ENCODE measurements around the gene SLC1A6.
"Not testable (repeated sequence)": the region's sequence is repeated elsewhere in the genome, so short reads cannot be mapped to it uniquely, and the experiment has no call there.

SLC1A6 gene

DNA sequence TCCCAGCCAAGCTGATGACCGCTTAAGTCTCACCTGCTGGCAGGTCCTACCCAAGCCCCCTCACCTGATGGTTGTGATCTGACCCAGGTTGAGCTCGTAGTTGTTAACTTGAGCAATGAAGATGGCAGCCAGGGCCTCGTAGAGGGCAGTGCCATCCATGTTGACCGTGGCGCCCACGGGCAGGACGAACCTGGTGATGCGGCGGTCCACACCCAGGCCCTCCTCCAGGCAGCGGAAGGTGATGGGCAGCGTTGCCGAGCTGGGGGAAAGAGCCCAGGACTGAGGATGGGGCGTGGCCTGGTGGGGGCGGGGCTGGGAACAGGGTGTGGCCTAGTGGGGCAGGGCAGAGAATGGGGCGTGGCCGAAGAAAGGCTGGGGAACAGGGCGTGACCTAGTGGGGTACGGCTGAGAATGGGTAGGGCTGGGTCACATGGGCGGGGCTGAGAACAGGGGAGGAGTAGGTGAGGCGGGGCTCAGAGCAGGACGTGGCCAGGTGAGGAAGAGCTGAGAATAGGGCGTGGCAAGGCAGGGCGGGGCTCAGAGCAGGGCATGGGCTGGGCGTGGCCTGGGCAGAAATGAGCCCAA is 25.5 kb downstream of the SLC1A6 start:
- no peak for DNase-seq

GRCh38 chr19:14952767-14953166 is 26.9 kb downstream of the SLC1A6 start:
- no peak for DNase-seq

GRCh38 chr19:14950421-14950820 is 29.2 kb downstream of the SLC1A6 start:
- DNase-seq, result no peak

DNA sequence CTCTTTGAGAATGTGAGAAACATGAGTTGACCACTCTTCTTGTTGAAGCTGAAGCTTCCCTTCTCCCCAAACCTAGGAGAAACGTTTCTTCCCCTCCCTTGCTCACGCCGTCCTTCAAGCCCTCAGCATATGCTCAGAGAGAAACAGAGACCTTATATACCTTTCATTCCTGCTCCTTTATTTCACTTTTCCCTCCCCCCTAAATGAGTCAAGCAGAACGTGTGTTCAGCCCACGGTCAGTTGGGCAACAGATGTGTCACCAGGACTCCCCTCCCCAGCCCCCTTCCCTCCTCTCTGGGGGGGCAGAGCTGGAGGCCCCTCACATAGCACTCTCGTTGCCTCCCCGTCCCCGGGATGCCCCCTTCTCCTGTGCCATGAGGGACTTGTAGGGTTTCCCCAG is 29.8 kb downstream of the SLC1A6 start:
- DNase-seq, result no peak

DNA sequence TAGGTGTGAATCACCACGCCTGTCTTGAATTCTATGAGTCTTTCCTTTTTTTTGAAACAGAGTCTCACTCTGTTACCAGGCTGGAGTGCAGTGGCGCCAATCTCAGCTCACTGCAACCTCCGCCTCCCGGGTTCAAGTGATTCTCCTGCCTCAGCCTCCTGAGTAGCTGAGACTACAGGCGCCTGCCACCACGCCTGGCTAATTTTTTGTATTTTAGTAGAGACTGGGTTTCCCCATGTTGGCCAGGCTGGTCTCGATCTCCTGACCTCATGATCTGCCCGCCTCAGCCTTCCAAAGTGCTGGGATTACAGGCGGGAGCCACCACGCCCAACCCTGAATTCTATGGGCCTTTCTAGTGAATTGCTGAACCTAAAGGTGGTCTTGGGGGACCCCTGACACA is 30.3 kb downstream of the SLC1A6 start:
- DNase-seq, result not testable (repeated sequence)

DNA sequence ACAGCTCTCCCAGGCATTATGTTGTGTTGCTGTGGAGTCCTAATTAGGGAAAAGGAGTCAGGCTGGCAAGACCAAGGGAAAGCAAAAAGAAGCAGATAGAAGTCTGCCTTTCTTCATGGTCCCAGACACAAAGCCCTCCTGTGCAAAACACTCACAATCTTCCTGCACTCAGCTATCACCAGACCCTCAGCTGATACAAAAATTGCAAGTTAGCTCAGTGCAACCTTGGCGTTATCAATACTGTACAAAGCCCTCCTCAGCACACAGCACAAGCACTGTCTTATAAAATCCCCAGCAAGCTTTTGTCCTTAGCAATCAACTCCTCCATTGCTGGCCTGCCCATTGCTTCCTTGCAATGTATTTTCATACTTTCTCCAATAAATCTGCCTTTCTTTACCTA is 35.2 kb downstream of the SLC1A6 start:
- no peak for DNase-seq

DNA sequence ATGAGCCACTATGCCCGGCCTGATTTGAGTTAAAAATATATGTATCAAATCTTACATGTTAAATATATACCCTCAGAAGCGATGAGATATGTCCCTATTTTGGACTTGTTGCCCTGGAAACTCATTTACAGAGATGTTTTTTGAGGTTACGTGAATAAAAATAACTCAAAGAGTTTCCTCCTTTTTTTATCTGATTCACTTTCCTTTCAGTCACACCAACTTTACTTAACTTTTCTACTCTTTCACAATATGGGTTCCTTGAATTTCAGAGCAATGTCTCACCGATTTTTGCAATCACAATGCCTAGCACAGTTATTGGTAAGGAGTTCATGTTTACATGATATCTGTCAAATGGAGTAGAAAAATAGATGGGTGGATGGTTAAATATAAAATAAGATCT is 36.1 kb downstream of the SLC1A6 start:
- no peak for DNase-seq

DNA sequence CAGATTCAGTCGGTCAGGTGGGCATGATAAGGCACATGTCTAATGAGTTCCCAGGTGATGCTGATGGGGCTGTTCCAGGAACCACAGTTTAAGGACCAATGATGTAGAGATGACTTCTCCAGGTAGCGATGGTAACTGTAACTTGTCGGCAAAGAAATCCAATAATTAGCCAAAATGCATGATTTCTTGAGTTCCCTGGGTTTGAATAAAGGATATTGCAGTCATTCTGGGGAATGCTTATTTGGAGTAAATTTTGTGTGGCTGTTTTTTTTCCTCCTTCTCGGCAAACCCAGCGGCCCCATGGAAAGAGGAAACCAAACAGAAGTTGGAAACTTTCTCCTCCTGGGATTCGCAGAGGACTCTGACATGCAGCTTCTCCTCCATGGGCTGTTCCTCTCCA is 38.5 kb downstream of the SLC1A6 start, which contains the start of gene OR7C2:
OR7C2 (plus strand) TSS at position 301 of the 400 bp plus-strand sequence; CDS start at position 301, 0 bp downstream.
- DNase-seq, result no peak

DNA sequence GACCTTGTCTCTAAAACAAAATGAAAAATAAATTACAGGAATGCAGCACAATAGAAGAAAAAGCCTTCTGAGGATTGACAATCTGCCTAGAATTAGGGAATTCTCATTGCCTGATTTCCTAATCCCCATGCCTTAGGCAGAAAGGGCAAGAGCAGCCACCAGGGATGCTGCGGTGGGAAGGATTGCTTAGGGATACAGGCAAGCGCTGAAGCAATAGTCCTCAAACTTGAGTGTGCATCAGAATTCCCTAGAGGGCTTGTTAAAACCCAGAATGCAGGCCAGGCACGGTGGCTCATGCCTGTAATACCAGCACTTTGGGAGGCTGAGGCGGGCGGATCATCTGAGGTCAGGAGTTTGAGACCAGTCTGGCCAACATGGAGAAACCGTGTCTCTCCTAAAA is 39.4 kb downstream of the SLC1A6 start:
- no peak for DNase-seq

DNA sequence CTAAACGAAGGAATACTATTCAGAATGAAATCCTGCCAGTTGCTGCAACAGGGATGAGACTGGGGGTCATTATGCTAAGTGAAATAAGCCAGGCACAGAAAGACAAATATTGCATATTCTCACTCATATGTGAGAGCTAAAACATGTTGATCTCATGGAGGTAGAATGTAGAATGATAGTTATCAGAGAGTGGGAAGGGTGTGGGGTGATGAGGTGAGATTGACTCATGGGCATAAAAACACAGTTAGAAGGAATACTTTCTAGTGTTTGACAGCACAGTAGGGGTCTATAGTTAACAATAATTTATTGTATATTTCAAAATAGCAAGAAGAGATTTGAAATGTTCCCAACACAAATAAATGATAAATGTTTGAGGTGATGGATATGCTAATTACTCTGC is 46.2 kb downstream of the SLC1A6 start:
- no peak for DNase-seq

- DNase-seq, result no peak
Measured at GRCh38 chr19:14916848-14917247, 62.8 kb downstream of the SLC1A6 start.

- DNase-seq, result no peak
Measured at GRCh38 chr19:14915116-14915515, 64.5 kb downstream of the SLC1A6 start.

GRCh38 chr19:14906711-14907110 is 73.0 kb downstream of the SLC1A6 start:
- no peak for DNase-seq

- no peak for DNase-seq
Measured at GRCh38 chr19:14901675-14902260, 77.9 kb downstream of the SLC1A6 start.

All from activated T-cell treated with anti-CD3 and anti-CD28 coated beads for 4 hours (primary cell).